WERI-Rb-1 (cell line): ENCODE data around the gene SUN5.

Source experiments
- DNase-seq: peaks from one replicate; pipeline ENCODE4 v3.0.0-alpha.2; 2020
- H3K27ac ChIP-seq: fragments of 250-450 bp; sonication (Bioruptor Pico); 2 replicates; pipeline ENCODE4 v1.5.1; 2020; ENCODE audit warnings: mild to moderate bottlenecking, moderate library complexity
- H3K27me3 ChIP-seq: fragments of 250-450 bp; sonication (Bioruptor Pico); 2 replicates; pipeline ENCODE4 v1.5.1; 2021; ENCODE audit warnings: mild to moderate bottlenecking, low read depth, moderate library complexity; ENCODE audit not compliant: insufficient read depth, severe bottlenecking
- H3K36me3 ChIP-seq: fragments of 250-450 bp; sonication (Bioruptor Pico); 2 replicates; pipeline ENCODE4 v1.5.1; 2020; ENCODE audit warnings: mild to moderate bottlenecking, moderate library complexity
- H3K4me3 ChIP-seq: 2 replicates; pipeline ENCODE4 v1.5.1; 2011; ENCODE audit warnings: low read depth, mild to moderate bottlenecking, control low read depth, low read length
- H3K9me3 ChIP-seq: fragments of 250-450 bp; sonication (Bioruptor Pico); 2 replicates; pipeline ENCODE4 v1.5.1; 2021; ENCODE audit warnings: mild to moderate bottlenecking, moderate library complexity; ENCODE audit not compliant: severe bottlenecking
- CTCF ChIP-seq: IDR thresholded peaks from 2 replicates; pipeline ENCODE4 v1.5.1; 2011; ENCODE audit warnings: low read depth, mild to moderate bottlenecking, control low read depth, inconsistent platforms, low read length

The SUN5 gene

GRCh38 chr20:32946629-32947028 is 57.6 kb downstream of the SUN5 start:
- no peak for TF ChIP-seq CTCF
- Histone ChIP-seq H3K27me3 (no peaks in the 10 kb centered on the region), H3K27ac (no peak overlapping the region)

GRCh38 chr20:32945710-32946221 is 58.5 kb downstream of the SUN5 start:
- H3K36me3 ChIP-seq = no peaks in the 10 kb centered on the region
- H3K27me3 ChIP-seq = no peaks in the 10 kb centered on the region
- TF ChIP-seq CTCF = peak; percentile 51
- H3K27ac ChIP-seq = no peak overlapping the region
- no peaks in the 10 kb centered on the region for H3K9me3 ChIP-seq
- H3K4me3 ChIP-seq = no peak overlapping the region
- no peak for DNase-seq

More at GRCh38 chr20:32946629-32947028, 57.6 kb downstream of the SUN5 start:
- H3K4me3 ChIP-seq = no peak overlapping the region
- no peak for DNase-seq
- H3K9me3 ChIP-seq = no peaks in the 10 kb centered on the region
- no peaks in the 10 kb centered on the region for H3K36me3 ChIP-seq

GRCh38 chr20:32943490-32944052 is 60.7 kb downstream of the SUN5 start:
- no peak for DNase-seq
- no peak overlapping the region for H3K4me3 ChIP-seq
- H3K36me3 ChIP-seq = no peaks in the 10 kb centered on the region
- no peaks in the 10 kb centered on the region for H3K27me3 ChIP-seq
- TF ChIP-seq CTCF = no peak
- no peak overlapping the region for H3K27ac ChIP-seq
- H3K9me3 ChIP-seq = no peaks in the 10 kb centered on the region

GRCh38 chr20:32941155-32941885 is 62.9 kb downstream of the SUN5 start:
- DNase-seq = no peak
- Histone ChIP-seq H3K36me3 (no peaks in the 10 kb centered on the region), H3K9me3 (peaks cover 3% of the 10 kb centered on the region), H3K27ac (no peak overlapping the region), H3K27me3 (no peaks in the 10 kb centered on the region), H3K4me3 (no peak overlapping the region)
- TF ChIP-seq CTCF = no peak

GRCh38 chr20:32934580-32934979 is 69.7 kb downstream of the SUN5 start:
- no peak for TF ChIP-seq CTCF
- H3K36me3 ChIP-seq = no peaks in the 10 kb centered on the region
- no peak for DNase-seq
- no peak overlapping the region for H3K27ac ChIP-seq
- H3K4me3 ChIP-seq = no peak overlapping the region
- H3K27me3 ChIP-seq = no peaks in the 10 kb centered on the region
- H3K9me3 ChIP-seq = peaks cover 3% of the 10 kb centered on the region
